GM12878 (cell line): ENCODE measurements around the gene FBXO8. TPM values are rescaled to one million over a fixed set of nuclear protein-coding genes. Genes with fewer than 3 reads are reported as not detected.

ENCODE experiments used
- ATAC-seq: fragments of 200-7000 bp; cut with Tn5 transposase; 3 replicates; pipeline ENCODE4 v1.9.1; 2020; ENCODE audit warnings: mild to moderate bottlenecking, moderate library complexity
- Bru-seq: library from RNA; stranded (reverse); fragments of 400-500 nt; gene quantifications from one replicate; lab custom pipeline; 2021; lab: Mats Ljungman, UMichigan
- BruChase-seq, 2 experiments: library from RNA; stranded (reverse); fragments of 400-500 nt; gene quantifications; one replicate each; lab custom pipeline; 2021; lab: Mats Ljungman, UMichigan
- BruUV-seq: library from RNA; stranded (reverse); fragments of 400-500 nt; replicated peaks from 2 replicates; lab custom pipeline; 2021; lab: Mats Ljungman, UMichigan
- CTCF ChIA-PET: fragments of 300-600 bp; sonication (Branson Sonifier 250); formaldehyde crosslinking; extraction: SDS; loops from one replicate; lab custom pipeline; 2021; ENCODE audit warnings: inconsistent platforms; lab: Yijun Ruan, JAX
- POLR2A ChIA-PET: fragments of 350-600 bp; formaldehyde crosslinking; extraction: SDS; loops from one replicate; lab custom pipeline; 2021; ENCODE audit warnings: inconsistent platforms; lab: Charles Lee
- RAD21 ChIA-PET: fragments of 300-600 bp; sonication (Branson Sonifier 250); formaldehyde crosslinking; loops from one replicate; lab custom pipeline; 2023; ENCODE audit warnings: antibody characterized with exemption; ENCODE audit not compliant: unreplicated experiment; lab: Charles Lee
- SMC1A ChIA-PET: fragments of 300-600 bp; sonication (Branson Sonifier 250); formaldehyde crosslinking; loops from one replicate; lab custom pipeline; 2023; ENCODE audit not compliant: unreplicated experiment, uncharacterized antibody; lab: Charles Lee
- DNase-seq: peaks from one replicate; pipeline ENCODE4 v3.0.0-alpha.2; 2011; ENCODE audit warnings: low read depth, low spot score
- FAIRE-seq: peaks from 3 replicates; lab custom pipeline; 2011; peaks lifted over from hg19 to GRCh38; lab: Jason Lieb, UNC
- H2AFZ ChIP-seq: 2 replicates; pipeline ENCODE4 v1.6.0; 2011; ENCODE audit warnings: low read depth, low read length, control low read depth; ENCODE audit not compliant: control insufficient read depth
- H3K27ac ChIP-seq: 2 replicates; pipeline ENCODE4 v1.5.1; 2011; ENCODE audit warnings: control low read depth; ENCODE audit not compliant: control insufficient read depth, insufficient read depth
- H3K27me3 ChIP-seq, 2 experiments: replicated peaks in 1 of 2; 2 replicates each; pipeline versions ENCODE4 v1.6.0 to v1.6.1; 2011; ENCODE audit warnings: low read length in 1 of 2; ENCODE audit not compliant: control insufficient read depth in 2 of 2, insufficient read depth in 2 of 2
- H3K36me3 ChIP-seq, 2 experiments: 2 replicates each; pipeline ENCODE4 v1.5.1; 2011; ENCODE audit warnings: low read length in 1 of 2; ENCODE audit not compliant: control insufficient read depth in 2 of 2, insufficient read depth in 2 of 2
- H3K4me1 ChIP-seq: 2 replicates; pipeline ENCODE4 v1.6.1; 2011; ENCODE audit warnings: mild to moderate bottlenecking, low read length, moderate library complexity, mixed read lengths; ENCODE audit not compliant: control insufficient read depth, insufficient read depth
- H3K4me2 ChIP-seq: 2 replicates; pipeline ENCODE4 v1.6.0; 2011; ENCODE audit warnings: control low read depth; ENCODE audit not compliant: control insufficient read depth, insufficient read depth
- H3K4me3 ChIP-seq: fragments of 200-600 bp; sonication (generic); 2 replicates; pipeline ENCODE4 v1.5.1; 2016
- H3K79me2 ChIP-seq: 2 replicates; pipeline ENCODE4 v1.6.0; 2011; ENCODE audit warnings: low read length; ENCODE audit not compliant: control insufficient read depth, insufficient read depth
- H3K9ac ChIP-seq: 2 replicates; pipeline ENCODE4 v1.8.0; 2011; ENCODE audit warnings: low read length, control low read depth, mixed read lengths; ENCODE audit not compliant: control insufficient read depth, insufficient read depth
- H3K9me3 ChIP-seq: replicated peaks from 3 replicates; pipeline ENCODE4 v1.5.1; 2011; ENCODE audit warnings: mild to moderate bottlenecking, low read length; ENCODE audit not compliant: control insufficient read depth, insufficient read depth
- H4K20me1 ChIP-seq: 2 replicates; pipeline ENCODE4 v1.6.0; 2011; ENCODE audit not compliant: control insufficient read depth, insufficient read depth
- CBFB ChIP-seq: IDR thresholded peaks from 2 replicates; pipeline ENCODE4 v1.6.1; 2016; ENCODE audit warnings: antibody characterized with exemption, low read depth
- CEBPZ ChIP-seq: fragments of 150-350 bp; IDR thresholded peaks from 2 replicates; pipeline ENCODE4 v1.6.1; 2016; ENCODE audit warnings: low read depth, low read length
- DPF2 ChIP-seq: fragments of 450-650 bp; IDR thresholded peaks from 2 replicates; pipeline ENCODE4 v1.6.1; 2017; ENCODE audit warnings: mild to moderate bottlenecking
- EP300 ChIP-seq, 2 experiments: fragments of 150-350 bp in 1 of 2; IDR thresholded peaks; 2 replicates each; pipeline ENCODE4 v1.6.1; 2011 to 2012; ENCODE audit warnings: low read depth in 2 of 2, low read length in 2 of 2, borderline replicate concordance in 1 of 2, improper control_type of control experiment in 1 of 2, inconsistent platforms in 1 of 2; ENCODE audit not compliant: control insufficient read depth in 1 of 2
- JUND ChIP-seq: IDR thresholded peaks from 2 replicates; pipeline ENCODE4 v1.6.1; 2012; ENCODE audit warnings: low read depth, mild to moderate bottlenecking, low read length, improper control_type of control experiment, moderate library complexity
- NR2C1 ChIP-seq: fragments of 450-650 bp; IDR thresholded peaks from 2 replicates; pipeline ENCODE4 v1.6.1; 2017; ENCODE audit warnings: antibody characterized with exemption, mild to moderate bottlenecking, moderate library complexity
- PAX8 ChIP-seq: fragments of 450-650 bp; IDR thresholded peaks from 2 replicates; pipeline ENCODE4 v1.6.1; 2017; ENCODE audit warnings: mild to moderate bottlenecking, moderate library complexity
- POLR2AphosphoS5 ChIP-seq: IDR thresholded peaks from 2 replicates; pipeline ENCODE4 v1.6.1; 2011; ENCODE audit warnings: mild to moderate bottlenecking, low read length, inconsistent platforms
- POU2F2 ChIP-seq: IDR thresholded peaks from 3 replicates; pipeline ENCODE4 v1.6.1; 2011; ENCODE audit warnings: low read depth, mild to moderate bottlenecking, low read length, borderline replicate concordance
- SMAD1 ChIP-seq: fragments of 450-650 bp; IDR thresholded peaks from 2 replicates; pipeline ENCODE4 v1.6.1; 2018; ENCODE audit warnings: mild to moderate bottlenecking, low read depth; ENCODE audit not compliant: partially characterized antibody
- ZNF207 ChIP-seq: fragments of 450-650 bp; IDR thresholded peaks from 2 replicates; pipeline ENCODE4 v1.6.1; 2014; ENCODE audit warnings: antibody characterized with exemption, mild to moderate bottlenecking, borderline replicate concordance
- ZNF622 ChIP-seq: fragments of 450-650 bp; IDR thresholded peaks from 2 replicates; pipeline ENCODE4 v1.6.1; 2017; ENCODE audit warnings: mild to moderate bottlenecking, inconsistent platforms
- WGBS: methylation state at CpG from one replicate; pipeline ENCODE4 v1.1.6; 2016; ENCODE audit warnings: low lambda C conversion rate; ENCODE audit not compliant: insufficient replicate concordance, insufficient coverage; ENCODE audit errors: missing lambda C conversion rate; 5-methylcytosine and 5-hydroxymethylcytosine counted together
- in situ Hi-C: fragments of 300-500 bp; cut with MboI; formaldehyde crosslinking; loops from 9 replicates; pipeline ENCODE4 v1.14.3; 2018; ENCODE audit warnings: mixed read lengths
- intact Hi-C: fragments of 100-400 bp; cut with micrococcal nuclease; formaldehyde crosslinking; loops from one replicate; pipeline ENCODE4 v1.14.2; 2022; ENCODE audit not compliant: unreplicated experiment
- long read RNA-seq, 2 experiments: library from polyadenylated mRNA; unstranded; transcript quantifications; one replicate each; pipeline ENCODE4 v2.0.0, GENCODE V29; 2019 to 2020
- polyA minus RNA-seq, 3 experiments: library from RNA; depleted of rRNA, polyadenylated mRNA; stranded (reverse); fragments of >200 nt; gene quantifications; 2 replicates each; pipeline ENCODE4 v1.2.3, GENCODE V29; 2011
- polyA plus RNA-seq, 11 experiments: library from polyadenylated mRNA; depleted of rRNA in 4 of 11; unstranded in 6 of 11; stranded (reverse) in 5 of 11; fragments of >200 nt; fragmentation: Nextera tagmentation in 4 of 11; fragmentation: Illumina TruSeq in 1 of 11; extraction: Ambion mirVana in 4 of 11; extraction: Trizol in 1 of 11; gene quantifications; 1 replicate in 1 of 11; 2 replicates in 10 of 11; pipeline versions ENCODE4 v1.2.1 to v1.2.3, GENCODE V29; 2011 to 2016; ENCODE audit warnings: inconsistent platforms in 2 of 11, missing spikeins in 2 of 11, low read depth in 1 of 11
- total RNA-seq, 4 experiments: library from RNA; depleted of rRNA in 3 of 4; stranded (reverse); fragments of >200 nt in 3 of 4; fragmentation: Illumina TruSeq in 1 of 4; extraction: Trizol in 1 of 4; gene quantifications; 2 replicates each; pipeline versions ENCODE4 v1.2.1 to v1.2.3, GENCODE V29; 2013 to 2021

Gene FBXO8
- total RNA-seq (2013; cell fraction: nucleolus; rRNA removed): 24.9 and 27.3 TPM in 2 replicates
- total RNA-seq (2014; rRNA removed) (15.9 and 23.2 TPM in 2 replicates), total RNA-seq (2014; rRNA removed; fragmentation: Illumina TruSeq; extraction: Trizol) (18.3 and 19.0 TPM in 2 replicates), total RNA-seq (2021) (13.1 and 13.6 TPM in 2 replicates), polyA plus RNA-seq (2011; rRNA removed) (38.1 and 51.8 TPM in 2 replicates), polyA plus RNA-seq (2014; fragmentation: Illumina TruSeq; extraction: Trizol) (14.9 and 15.1 TPM in 2 replicates), polyA plus RNA-seq (2014; fragmentation: Nextera tagmentation; extraction: Ambion mirVana) (10 to 100 TPM; 13.7 to 19.3 TPM), polyA plus RNA-seq (2014; rRNA removed) (8.8 and 11.3 TPM in 2 replicates), polyA plus RNA-seq (2016; fragmentation: Nextera tagmentation; extraction: Ambion mirVana) (10 to 100 TPM; 17.6 to 18.2 TPM), polyA minus RNA-seq (2011; rRNA and poly(A)+ RNA removed) (32.2 and 36.1 TPM in 2 replicates), Bru-seq, nascent RNA (percentile 89 among the genes with signal in this experiment), BruChase-seq, experiment 1, labeled RNA remaining after a 6-hour chase (percentile 54 among the genes with signal in this experiment), BruChase-seq, experiment 2, labeled RNA remaining after a 2-hour chase (percentile 68 among the genes with signal in this experiment)
- 4.2 TPM for polyA plus RNA-seq (2011; ENCODE audit: low read depth)
- 17.0 and 19.2 TPM in 2 replicates for polyA plus RNA-seq (2011; cell fraction: cytosol; rRNA removed)
- 9.2 and 11.6 TPM in 2 replicates for polyA plus RNA-seq (2011; cell fraction: nucleus; rRNA removed)
- polyA plus RNA-seq (2012): 7.6 and 13.4 TPM in 2 replicates
- 13.0 and 13.2 TPM in 2 replicates for polyA minus RNA-seq (2011; cell fraction: cytosol; rRNA and poly(A)+ RNA removed)
- polyA minus RNA-seq (2011; cell fraction: nucleus; rRNA and poly(A)+ RNA removed): 25.9 and 30.8 TPM in 2 replicates
- long read RNA-seq, experiment 1, transcript FBXO8-201 (6 exons, 2,577 nt): major isoform, 11 of 15 reads
- long read RNA-seq, experiment 1, partial matches to known transcripts: 4 of 15 reads
- long read RNA-seq, experiment 1, other reads (novel, unspliced or antisense): 0 of 15 reads
- long read RNA-seq, experiment 2, transcript FBXO8-201 (6 exons, 2,577 nt): major isoform, 150 of 168 reads
- long read RNA-seq, experiment 2, partial matches to known transcripts: 13 of 168 reads
- long read RNA-seq, experiment 2, other reads (novel, unspliced or antisense): 4 of 168 reads

GRCh38 chr4:174283507-174284471 lies at the start of gene FBXO8, which contains the start of gene CEP44:
FBXO8 (minus strand) TSS chr4:174283667; CDS start chr4:174263092, 20,575 bp downstream.
CEP44 (plus strand) TSS chr4:174283911; CDS start chr4:174299122, 15,211 bp downstream.
- Histone ChIP-seq H4K20me1 (no peaks in the 10 kb centered on the region), H3K36me3 (no peaks in the 10 kb centered on the region), H3K4me1 (peaks cover 7% of the 10 kb centered on the region; the same call in 1 of the 2 replicates), H3K79me2 (peaks cover 54% of the 10 kb centered on the region), H3K4me2 (peak within 1 kb of the TSS; percentile 68), H3K9ac (peak within 1 kb of the TSS; percentile 97), H3K27ac (peak within 1 kb of the TSS; percentile 99), H3K27me3 (no peaks in the 10 kb centered on the region), H3K9me3 (peaks cover 4% of the 10 kb centered on the region; the same call in 2 of the 3 replicates), H2AFZ (peak within 1 kb of the TSS; percentile 98), H3K4me3 (peak within 1 kb of the TSS; percentile 96)
- ChIA-PET SMC1A (interaction anchor here (0.6 to 2.5 kb wide), 11 partner anchors 13 to 64 kb away, joined by 3 to 10 read pairs (median 4); no protein-coding TSS in a partner anchor), POLR2A (interaction anchor here (1.1 to 4.0 kb wide), 5 partner anchors 14 to 43 kb away, joined by 3 to 21 read pairs (median 8); no protein-coding TSS in a partner anchor), RAD21 (interaction anchor here (0.6 to 1.4 kb wide), 6 partner anchors 21 to 58 kb away, joined by 3 to 4 read pairs (median 4); no protein-coding TSS in a partner anchor), CTCF (interaction anchor here (0.6 to 2.4 kb wide), 7 partner anchors 9 to 64 kb away, joined by 3 to 9 read pairs (median 5); no protein-coding TSS in a partner anchor)
- ATAC-seq: peak; percentile 66
- in situ Hi-C loops (loop anchor here (10.0 kb wide), 1 partner anchor 641 kb away; no protein-coding TSS in a partner anchor), intact Hi-C loops (loop anchor here (5.0 kb wide), 1 partner anchor 911 kb away; the partner anchor contains the start of gene SAP30)
- peak; percentile 68 for DNase-seq
- WGBS: under 1% methylated on average over 52 of the region's 52 CpGs
- BruUV-seq: TSS peak; percentile 55
- FAIRE-seq: peak; percentile 68
- TF ChIP-seq JUND (no peak), ZNF207 (peak; percentile 89), POLR2AphosphoS5 (peak; percentile 87), CBFB (peak; percentile 75; the same call in 1 of the 2 replicates), PAX8 (no peak), POU2F2 (no peak), NR2C1 (peak; percentile 64; the same call in 1 of the 2 replicates), ZNF622 (no peak), EP300 (IDR thresholded peaks at IDR 0.05; ENCODE audit: borderline replicate concordance in 1 of 2, control insufficient read depth in 1 of 2, low read depth in 2 of 2, low read length in 2 of 2) (peak; percentile 32 to 99; a peak in 2 of 4 replicates), SMAD1 (peak; percentile 7), DPF2 (peak; percentile 11; the same call in 1 of the 2 replicates), CEBPZ (no peak; the same call in 1 of the 2 replicates)
